ENCODE data around the gene SURF6. TPM values are rescaled to one million over a fixed set of nuclear protein-coding genes. Genes with fewer than 3 reads are reported as not detected.
A peak's percentile ranks its signal among the peaks of the same experiment; 100 is the strongest.

SURF6 gene
- polyA plus RNA-seq, 3 donors = 0.75 to 12.9 (median 2.9) TPM

- H3K9me3 Mint-ChIP-seq = no peaks in the 10 kb centered on the region
- DNase-seq = peak; percentile 89 to 93 (median 90)
- TF ChIP-seq, protein P1, sequence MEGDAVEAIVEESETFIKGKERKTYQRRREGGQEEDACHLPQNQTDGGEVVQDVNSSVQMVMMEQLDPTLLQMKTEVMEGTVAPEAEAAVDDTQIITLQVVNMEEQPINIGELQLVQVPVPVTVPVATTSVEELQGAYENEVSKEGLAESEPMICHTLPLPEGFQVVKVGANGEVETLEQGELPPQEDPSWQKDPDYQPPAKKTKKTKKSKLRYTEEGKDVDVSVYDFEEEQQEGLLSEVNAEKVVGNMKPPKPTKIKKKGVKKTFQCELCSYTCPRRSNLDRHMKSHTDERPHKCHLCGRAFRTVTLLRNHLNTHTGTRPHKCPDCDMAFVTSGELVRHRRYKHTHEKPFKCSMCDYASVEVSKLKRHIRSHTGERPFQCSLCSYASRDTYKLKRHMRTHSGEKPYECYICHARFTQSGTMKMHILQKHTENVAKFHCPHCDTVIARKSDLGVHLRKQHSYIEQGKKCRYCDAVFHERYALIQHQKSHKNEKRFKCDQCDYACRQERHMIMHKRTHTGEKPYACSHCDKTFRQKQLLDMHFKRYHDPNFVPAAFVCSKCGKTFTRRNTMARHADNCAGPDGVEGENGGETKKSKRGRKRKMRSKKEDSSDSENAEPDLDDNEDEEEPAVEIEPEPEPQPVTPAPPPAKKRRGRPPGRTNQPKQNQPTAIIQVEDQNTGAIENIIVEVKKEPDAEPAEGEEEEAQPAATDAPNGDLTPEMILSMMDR (IDR thresholded peaks at IDR 0.05) = no peak
- Histone ChIP-seq H3K9ac (ENCODE audit: insufficient read depth, low read length, poor library complexity, severe bottlenecking) (peak within 1 kb of the TSS; percentile 96), H4K20me1 (ENCODE audit: insufficient read depth, low read length) (peaks cover 44% of the 10 kb centered on the region), H2AFZ (ENCODE audit: insufficient read depth, low read depth, low read length, poor library complexity, severe bottlenecking) (peak within 1 kb of the TSS; percentile 98), H3K27ac (ENCODE audit: low read depth in 1 of 2, low read length in 2 of 2) (peak within 1 kb of the TSS; percentile 71 to 83), H3K27me3 (ENCODE audit: control insufficient read depth in 2 of 2, insufficient read depth in 2 of 2, low read length in 2 of 2) (no peaks in the 10 kb centered on the region), H3K79me2 (ENCODE audit: insufficient read depth, low read length) (peaks cover 48% of the 10 kb centered on the region), H3K36me3 (replicated peaks in 1 of 2; ENCODE audit: control insufficient read depth in 1 of 2, insufficient read depth in 2 of 2, low read length in 2 of 2) (peaks cover 8 to 16% of the 10 kb centered on the region in 2 donors), H3K4me3 (replicated peaks in 1 of 3; ENCODE audit: low read depth in 2 of 3, low read length in 3 of 3) (peak within 1 kb of the TSS; percentile 65 to 95 (median 86)), H3K4me2 (replicated peaks; ENCODE audit: extremely low read depth, low read length, poor library complexity, severe bottlenecking) (peak within 1 kb of the TSS; percentile 85), H3K4me1 (ENCODE audit: control insufficient read depth in 1 of 2, insufficient read depth in 2 of 2, low read length in 2 of 2) (peaks cover 21 to 56% of the 10 kb centered on the region in 2 donors), H3K9me3 (replicated peaks in 1 of 2; ENCODE audit: control insufficient read depth in 1 of 2, insufficient read depth in 1 of 2, low read length in 2 of 2) (no peaks in the 10 kb centered on the region)
- H3K27me3 Mint-ChIP-seq (ENCODE audit: low read depth in 3 of 3) = peaks cover 0 to 5% (median 3%) of the 10 kb centered on the region in 3 donors
- peaks cover 54% of the 10 kb centered on the region for H3K4me1 Mint-ChIP-seq
- peak within 1 kb of the TSS; percentile 89 to 96 (median 94) for H3K27ac Mint-ChIP-seq
- H3K4me3 Mint-ChIP-seq = peak within 1 kb of the TSS; percentile 94 to 97
- H3K36me3 Mint-ChIP-seq = peaks cover 10 to 22% of the 10 kb centered on the region in 2 donors
- intact Hi-C loops (cut with micrococcal nuclease) = loop anchor here (1.0 to 10.0 kb wide), 4 partner anchors 19 to 341 kb away; partner anchors contain the start of genes GTF3C5 (in 1 of the 2), MED22 (in 1 of the 2), RPL7A (in 1 of the 2) and SURF1 (in 1 of the 2)
- WGBS (ENCODE audit: insufficient coverage) = under 1% methylated on average over 120 of the region's 120 CpGs
Measured at GRCh38 chr9:133375724-133376654, 40.0 kb upstream of the SURF6 start, which contains the start of the genes STKLD1 and SURF4. Gene STKLD1 (plus strand): TSS chr9:133376366. CDS start chr9:133376474, 108 bp downstream. Gene SURF4 (minus strand): TSS chr9:133376060. CDS start chr9:133375969, 91 bp downstream.

GRCh38 chr9:133375116-133375723, 39.2 kb upstream of the SURF6 start:
- Histone ChIP-seq H2AFZ (ENCODE audit: insufficient read depth, low read depth, low read length, poor library complexity, severe bottlenecking) (peak overlapping the region; percentile 98), H3K79me2 (ENCODE audit: insufficient read depth, low read length) (peaks cover 56% of the 10 kb centered on the region), H3K4me3 (replicated peaks in 1 of 3; ENCODE audit: low read depth in 2 of 3, low read length in 3 of 3) (peak overlapping the region; percentile 65 to 95 (median 86)), H3K9ac (ENCODE audit: insufficient read depth, low read length, poor library complexity, severe bottlenecking) (peak overlapping the region; percentile 96), H3K36me3 (replicated peaks in 1 of 2; ENCODE audit: control insufficient read depth in 1 of 2, insufficient read depth in 2 of 2, low read length in 2 of 2) (peaks cover 14 to 23% of the 10 kb centered on the region in 2 donors), H3K27me3 (ENCODE audit: control insufficient read depth in 2 of 2, insufficient read depth in 2 of 2, low read length in 2 of 2) (no peaks in the 10 kb centered on the region), H3K27ac (ENCODE audit: low read depth in 1 of 2, low read length in 2 of 2) (peak overlapping the region; percentile 71 to 83), H3K9me3 (replicated peaks in 1 of 2; ENCODE audit: control insufficient read depth in 1 of 2, insufficient read depth in 1 of 2, low read length in 2 of 2) (no peaks in the 10 kb centered on the region), H4K20me1 (ENCODE audit: insufficient read depth, low read length) (peaks cover 52% of the 10 kb centered on the region), H3K4me2 (replicated peaks; ENCODE audit: extremely low read depth, low read length, poor library complexity, severe bottlenecking) (peak overlapping the region; percentile 85), H3K4me1 (ENCODE audit: control insufficient read depth in 1 of 2, insufficient read depth in 2 of 2, low read length in 2 of 2) (peaks cover 21 to 56% of the 10 kb centered on the region in 2 donors)
- peak overlapping the region; percentile 94 to 97 for H3K4me3 Mint-ChIP-seq
- peaks cover 0 to 5% (median 3%) of the 10 kb centered on the region in 3 donors for H3K27me3 Mint-ChIP-seq (ENCODE audit: low read depth in 3 of 3)
- H3K4me1 Mint-ChIP-seq = peaks cover 59% of the 10 kb centered on the region
- H3K36me3 Mint-ChIP-seq = peaks cover 16 to 29% of the 10 kb centered on the region in 2 donors
- intact Hi-C loops (cut with micrococcal nuclease) = loop anchor here (2.0 to 10.0 kb wide), 2 partner anchors 18 to 340 kb away; partner anchors contain the start of genes GTF3C5 (in 1 of the 2), SURF1 (in 1 of the 2) and SURF2 (in 1 of the 2)
- WGBS (ENCODE audit: insufficient coverage) = 0% methylated on average over 37 of the region's 39 CpGs
- peak in 2 of 3 donors; percentile 17 to 25 for DNase-seq
- no peaks in the 10 kb centered on the region for H3K9me3 Mint-ChIP-seq
- TF ChIP-seq, protein P1 (IDR thresholded peaks at IDR 0.05) = no peak
- H3K27ac Mint-ChIP-seq = peak overlapping the region; percentile 89 to 96 (median 94)
